Ovary (tissue), 3 donors: ENCODE measurements around the gene TEKT3.

Experiments
- CTCF ChIP-seq, 3 donors: fragments of 450-650 bp in 2 of 3; fragments of 200-600 bp in 1 of 3; IDR thresholded peaks; one replicate each; pipeline versions ENCODE4 v1.5.1 to v1.8.0; 2016 to 2022; ENCODE audit warnings: antibody characterized with exemption in 3 of 3, mild to moderate bottlenecking in 1 of 3
- EP300 ChIP-seq: sonication (generic); formaldehyde crosslinking; IDR thresholded peaks from one replicate; pipeline ENCODE4 v1.6.1; 2017; ENCODE audit warnings: antibody characterized with exemption
- POLR2A ChIP-seq: fragments of 450-650 bp; IDR thresholded peaks from one replicate; pipeline ENCODE4 v1.6.1; 2017; ENCODE audit warnings: antibody characterized with exemption, mild to moderate bottlenecking, moderate library complexity
- donor health status: DM: no; HTN: no; CAD: no.

GRCh38 chr17:15361592-15361991 is 20.2 kb upstream of the TEKT3 start:
- TF ChIP-seq CTCF (IDR thresholded peaks at IDR 0.05) (no peak), POLR2A (no peak), EP300 (no peak)
